Measurements from ENCODE around the gene NRDE2. TPM values are rescaled to one million over a fixed set of nuclear protein-coding genes. Genes with fewer than 3 reads are reported as not detected.

NRDE2 gene
- total RNA-seq, 6 experiments from 2014 or later: 7.9 to 16.3 (median 13.8) TPM

Other genes with a start within 250 kb of the NRDE2 start
- gene PSMC1, start 75.4 kb downstream of the NRDE2 start, total RNA-seq: 10 to 100 TPM; 40.1 to 79.0 (median 54.4) TPM
- gene CALM1, start 65.1 kb upstream of the NRDE2 start, total RNA-seq: 100 to 1,000 TPM; 143 to 207 (median 161) TPM